Left ventricle myocardium inferior (tissue), 1 donor: ENCODE data around the gene TRAFD1. TPM values are rescaled to one million over a fixed set of nuclear protein-coding genes. Genes with fewer than 3 reads are reported as not detected.
A peak's percentile ranks its signal among the peaks of the same experiment; 100 is the strongest.

ENCODE experiments used
- DNase-seq: peaks from one replicate; pipeline ENCODE4 v3.0.0-alpha.2; 2020
- H3K27ac ChIP-seq: fragments of 200-600 bp; replicated peaks from 2 replicates; pipeline ENCODE4 v1.8.0; 2021
- H3K27me3 ChIP-seq: fragments of 200-600 bp; 2 replicates; pipeline ENCODE4 v1.8.0; 2021; ENCODE audit warnings: low read depth
- H3K36me3 ChIP-seq: fragments of 200-600 bp; 2 replicates; pipeline ENCODE4 v1.8.0; 2021
- H3K4me1 ChIP-seq: fragments of 200-600 bp; 2 replicates; pipeline ENCODE4 v1.8.0; 2021
- H3K4me3 ChIP-seq: fragments of 200-600 bp; 2 replicates; pipeline ENCODE4 v1.8.0; 2021; ENCODE audit warnings: mild to moderate bottlenecking, moderate library complexity
- H3K9me3 ChIP-seq: fragments of 200-600 bp; replicated peaks from 2 replicates; pipeline ENCODE4 v1.8.0; 2021
- intact Hi-C: fragments of 100-400 bp; cut with micrococcal nuclease; formaldehyde crosslinking; loops from one replicate; pipeline ENCODE4 v1.11.0; 2022
- total RNA-seq: library from RNA; stranded (reverse); fragmentation: NEBNext Ultra II Directional; extraction: Animal tissue kit (Norgen Biotek cat#: 25700); gene quantifications from one replicate; pipeline ENCODE4 v1.2.1, GENCODE V29; 2021
- TF ChIP-seq, protein P1 (sequence below): fragments of 200-600 bp; IDR thresholded peaks from 2 replicates; pipeline ENCODE4 v1.8.0; 2021; ENCODE audit warnings: antibody characterized with exemption, mild to moderate bottlenecking, borderline replicate concordance
- donor health status: DM: no; HTN: yes; CAD: no; lungs with severe emphysema.

TRAFD1 gene
- total RNA-seq, 1 donor from 2014 or later, result 19.8 TPM

DNA sequence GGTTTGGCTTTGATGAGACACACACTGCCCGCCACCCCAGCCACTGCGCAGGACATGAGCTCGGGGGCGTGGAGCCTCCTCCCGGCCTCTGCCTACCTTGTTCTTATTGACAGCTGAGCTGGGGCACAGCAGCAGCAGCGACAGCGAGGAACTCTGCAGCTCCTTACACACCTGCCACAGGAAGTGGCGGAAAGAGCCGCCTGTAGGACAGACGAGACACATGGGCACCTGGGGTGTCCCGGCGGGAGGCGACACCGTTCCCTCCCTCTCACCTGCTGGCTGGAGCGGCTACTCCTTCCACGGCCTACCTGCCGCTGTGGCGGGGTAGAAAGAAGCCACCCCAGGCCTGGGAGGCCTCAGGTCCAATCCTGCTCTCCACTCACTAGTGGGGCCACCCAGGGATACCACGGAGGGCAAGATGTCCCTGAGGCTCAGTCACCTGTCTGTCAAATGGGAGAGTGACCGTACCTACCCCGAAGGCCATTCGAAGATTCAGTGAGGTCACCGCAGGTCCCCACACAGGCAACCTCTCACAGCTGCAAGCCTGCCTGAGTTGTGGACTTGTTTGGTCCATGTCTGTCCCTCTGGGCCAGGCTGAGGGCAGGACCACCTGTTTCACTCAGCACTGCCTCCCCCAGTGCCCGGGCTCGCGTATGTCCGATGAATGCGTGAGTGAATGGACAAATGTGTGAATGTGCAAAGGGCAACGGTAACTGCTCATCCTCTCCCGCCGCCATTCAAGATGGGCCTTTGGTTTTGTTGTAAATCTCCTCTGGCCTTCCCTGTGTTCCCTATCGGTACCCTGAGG lies 42.6 kb downstream of the TRAFD1 start:
- no peak overlapping the region for H3K4me3 ChIP-seq
- no peaks in the 10 kb centered on the region for H3K9me3 ChIP-seq
- TF ChIP-seq, protein P1, sequence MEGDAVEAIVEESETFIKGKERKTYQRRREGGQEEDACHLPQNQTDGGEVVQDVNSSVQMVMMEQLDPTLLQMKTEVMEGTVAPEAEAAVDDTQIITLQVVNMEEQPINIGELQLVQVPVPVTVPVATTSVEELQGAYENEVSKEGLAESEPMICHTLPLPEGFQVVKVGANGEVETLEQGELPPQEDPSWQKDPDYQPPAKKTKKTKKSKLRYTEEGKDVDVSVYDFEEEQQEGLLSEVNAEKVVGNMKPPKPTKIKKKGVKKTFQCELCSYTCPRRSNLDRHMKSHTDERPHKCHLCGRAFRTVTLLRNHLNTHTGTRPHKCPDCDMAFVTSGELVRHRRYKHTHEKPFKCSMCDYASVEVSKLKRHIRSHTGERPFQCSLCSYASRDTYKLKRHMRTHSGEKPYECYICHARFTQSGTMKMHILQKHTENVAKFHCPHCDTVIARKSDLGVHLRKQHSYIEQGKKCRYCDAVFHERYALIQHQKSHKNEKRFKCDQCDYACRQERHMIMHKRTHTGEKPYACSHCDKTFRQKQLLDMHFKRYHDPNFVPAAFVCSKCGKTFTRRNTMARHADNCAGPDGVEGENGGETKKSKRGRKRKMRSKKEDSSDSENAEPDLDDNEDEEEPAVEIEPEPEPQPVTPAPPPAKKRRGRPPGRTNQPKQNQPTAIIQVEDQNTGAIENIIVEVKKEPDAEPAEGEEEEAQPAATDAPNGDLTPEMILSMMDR, result no peak
- no peak overlapping the region for H3K27ac ChIP-seq
- intact Hi-C loops, result no loop called here
- H3K27me3 ChIP-seq, result no peaks in the 10 kb centered on the region
- DNase-seq, result no peak
- peaks cover 11% of the 10 kb centered on the region for H3K4me1 ChIP-seq
- peaks cover 60% of the 10 kb centered on the region for H3K36me3 ChIP-seq

DNA sequence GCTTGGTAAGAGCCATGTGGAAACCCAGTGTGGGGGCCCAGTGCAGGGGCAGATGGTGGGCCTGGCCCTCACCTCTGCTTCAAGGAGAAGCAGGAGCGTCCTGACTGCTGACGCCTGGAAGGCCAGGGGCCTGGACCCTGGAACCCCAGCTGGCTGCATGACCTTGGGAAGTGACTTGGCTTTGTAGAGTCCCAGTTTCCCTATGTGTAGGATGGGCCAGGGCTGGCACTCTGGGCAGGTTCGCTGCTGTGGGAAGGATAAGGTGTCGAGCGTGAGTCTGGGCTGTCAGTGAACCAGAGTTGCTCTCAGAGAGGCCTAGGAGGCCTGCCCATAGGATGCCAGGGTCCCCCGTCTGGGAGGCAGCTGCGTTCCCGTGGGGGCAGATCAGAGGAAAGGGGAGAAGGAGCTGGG lies 43.2 kb downstream of the TRAFD1 start:
- Histone ChIP-seq H3K9me3 (no peaks in the 10 kb centered on the region), H3K4me3 (no peak overlapping the region), H3K27ac (no peak overlapping the region), H3K27me3 (no peaks in the 10 kb centered on the region), H3K36me3 (peaks cover 58% of the 10 kb centered on the region), H3K4me1 (peaks cover 11% of the 10 kb centered on the region)
- TF ChIP-seq, protein P1, result no peak
- intact Hi-C loops, result no loop called here
- no peak for DNase-seq

DNA sequence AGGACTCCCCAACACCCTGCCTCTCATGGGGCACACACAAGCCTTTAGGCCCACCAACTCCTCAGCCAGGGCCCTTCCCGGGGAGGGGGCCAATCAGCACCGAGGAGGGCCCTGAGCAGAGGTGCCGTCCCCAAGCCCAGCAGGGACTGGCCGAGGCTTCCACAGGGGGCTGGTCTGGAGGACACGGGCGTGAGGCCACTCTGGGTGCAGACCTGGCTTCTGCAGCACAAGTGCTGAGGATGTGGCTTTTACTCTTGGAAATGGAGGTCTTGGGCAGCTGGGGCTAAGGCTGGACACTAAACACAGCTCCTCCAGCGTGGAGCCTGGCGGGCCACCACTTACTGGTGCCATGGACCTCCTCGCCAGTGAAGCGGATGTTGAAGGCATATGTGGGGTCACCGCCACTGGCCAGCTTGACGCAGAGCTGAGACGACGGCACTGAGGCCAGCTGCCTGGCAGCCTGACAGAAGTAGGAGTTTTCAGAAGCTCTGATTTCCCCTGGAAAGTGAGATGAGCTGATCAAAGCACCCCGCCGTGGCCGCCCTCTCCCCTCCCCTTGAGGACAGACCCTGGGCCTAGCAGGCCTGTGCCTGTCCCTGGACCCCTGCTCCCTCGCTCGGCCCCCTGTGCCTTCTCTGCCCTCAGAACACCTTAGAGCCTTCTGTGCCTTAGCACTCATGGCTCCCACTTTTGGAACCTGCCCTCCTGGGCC lies 44.0 kb downstream of the TRAFD1 start:
- H3K27ac ChIP-seq, result no peak overlapping the region
- intact Hi-C loops, result no loop called here
- H3K36me3 ChIP-seq, result peaks cover 58% of the 10 kb centered on the region
- DNase-seq, result no peak
- no peaks in the 10 kb centered on the region for H3K27me3 ChIP-seq
- H3K4me1 ChIP-seq, result peaks cover 11% of the 10 kb centered on the region
- no peak overlapping the region for H3K4me3 ChIP-seq
- no peaks in the 10 kb centered on the region for H3K9me3 ChIP-seq
- TF ChIP-seq, protein P1, result no peak

DNA sequence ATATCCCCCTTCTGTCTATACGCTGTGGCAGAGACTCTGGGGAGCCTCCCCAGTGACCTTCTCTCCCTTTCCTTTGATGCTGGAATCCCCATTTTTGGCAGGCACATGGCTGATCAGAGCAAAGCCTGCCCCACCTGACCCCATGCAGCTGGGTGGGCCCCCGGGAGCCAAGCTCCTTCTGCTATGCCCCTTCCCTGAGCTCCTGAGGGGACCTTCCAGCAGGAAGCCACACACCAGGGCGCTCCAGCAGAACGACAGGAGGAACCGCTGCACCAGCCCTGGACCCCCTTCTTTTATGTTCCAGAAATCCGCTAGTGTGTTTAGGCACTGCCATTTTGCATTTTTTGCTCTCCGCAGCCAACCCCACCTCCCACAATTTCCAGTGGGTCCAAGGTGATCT lies 44.6 kb downstream of the TRAFD1 start:
- intact Hi-C loops, result no loop called here
- no peak for DNase-seq
- peaks cover 64% of the 10 kb centered on the region for H3K36me3 ChIP-seq
- TF ChIP-seq, protein P1, result no peak
- H3K9me3 ChIP-seq, result no peaks in the 10 kb centered on the region
- no peak overlapping the region for H3K4me3 ChIP-seq
- H3K4me1 ChIP-seq, result peaks cover 11% of the 10 kb centered on the region
- H3K27ac ChIP-seq, result no peak overlapping the region
- H3K27me3 ChIP-seq, result no peaks in the 10 kb centered on the region

DNA sequence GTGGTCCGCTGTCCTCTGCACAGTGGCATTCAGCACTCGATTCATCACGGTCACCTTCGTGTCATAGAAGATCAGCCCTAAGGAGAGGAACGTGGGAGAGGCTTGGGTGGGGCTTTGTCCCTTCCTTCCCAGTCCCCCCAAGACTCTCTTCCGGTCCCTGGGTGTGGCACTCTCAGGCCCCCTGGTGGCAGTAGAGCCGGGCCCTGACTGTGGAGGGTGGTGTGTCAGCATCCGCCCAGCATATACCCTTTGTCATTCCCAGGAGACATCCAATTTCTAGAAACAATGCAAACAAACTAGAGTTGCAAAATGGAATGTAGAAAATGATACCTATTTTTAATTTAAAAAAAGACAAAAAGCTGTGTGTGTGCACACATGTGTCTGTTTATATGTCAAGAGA lies 45.0 kb downstream of the TRAFD1 start:
- no peak overlapping the region for H3K4me3 ChIP-seq
- intact Hi-C loops, result no loop called here
- H3K4me1 ChIP-seq, result peaks cover 11% of the 10 kb centered on the region
- DNase-seq, result no peak
- peaks cover 68% of the 10 kb centered on the region for H3K36me3 ChIP-seq
- no peaks in the 10 kb centered on the region for H3K9me3 ChIP-seq
- no peak overlapping the region for H3K27ac ChIP-seq
- no peaks in the 10 kb centered on the region for H3K27me3 ChIP-seq
- TF ChIP-seq, protein P1, result peak; percentile 54
